LHCN-M2 (cell line): ENCODE data around the gene MTF1. TPM values are rescaled to one million over a fixed set of nuclear protein-coding genes. Genes with fewer than 3 reads are reported as not detected.

Source experiments
- DNase-seq: peaks from one replicate; pipeline ENCODE4 v3.0.0-alpha.2; 2012; ENCODE audit warnings: low read depth
- total RNA-seq: library from RNA; depleted of rRNA; stranded (reverse); fragments of >200 nt; gene quantifications from 2 replicates; pipeline ENCODE4 v1.2.3, GENCODE V29; 2014

The MTF1 gene
- total RNA-seq, 1 experiment from 2014 or later = 2.1 TPM

- DNase-seq = no peak
These were observed 9.1 kb upstream of the MTF1 start for GRCh38 chr1:37868466-37868865.

GRCh38 chr1:37867784-37868183, 8.4 kb upstream of the MTF1 start:
- no peak for DNase-seq

GRCh38 chr1:37866491-37866890, 7.1 kb upstream of the MTF1 start:
- DNase-seq = no peak

GRCh38 chr1:37865348-37866120, 6.1 kb upstream of the MTF1 start:
- peak; percentile 55 for DNase-seq

DNA sequence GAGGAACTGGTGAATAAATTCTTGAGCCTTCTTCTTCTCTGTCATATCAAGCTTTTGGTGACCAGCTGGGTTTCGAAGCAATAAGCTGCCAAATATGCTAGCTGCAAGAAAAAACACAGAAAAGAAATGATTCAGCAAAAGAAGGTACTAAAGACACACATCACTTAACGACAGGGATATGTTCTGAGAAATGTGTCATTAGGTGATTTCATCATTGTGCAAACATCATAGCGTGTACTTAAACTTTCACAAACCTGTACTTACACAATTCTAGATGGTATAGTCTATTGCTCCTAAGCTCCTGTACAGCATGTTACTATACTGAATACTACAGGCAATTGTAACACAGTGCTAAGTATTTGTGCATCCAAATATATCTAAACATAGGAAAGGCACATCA, 2.9 kb upstream of the MTF1 start:
- no peak for DNase-seq

- no peak for DNase-seq
These were observed 1.8 kb upstream of the MTF1 start for GRCh38 chr1:37861151-37861550.

GRCh38 chr1:37860346-37860666, 914 bp upstream of the MTF1 start:
- DNase-seq = no peak

DNA sequence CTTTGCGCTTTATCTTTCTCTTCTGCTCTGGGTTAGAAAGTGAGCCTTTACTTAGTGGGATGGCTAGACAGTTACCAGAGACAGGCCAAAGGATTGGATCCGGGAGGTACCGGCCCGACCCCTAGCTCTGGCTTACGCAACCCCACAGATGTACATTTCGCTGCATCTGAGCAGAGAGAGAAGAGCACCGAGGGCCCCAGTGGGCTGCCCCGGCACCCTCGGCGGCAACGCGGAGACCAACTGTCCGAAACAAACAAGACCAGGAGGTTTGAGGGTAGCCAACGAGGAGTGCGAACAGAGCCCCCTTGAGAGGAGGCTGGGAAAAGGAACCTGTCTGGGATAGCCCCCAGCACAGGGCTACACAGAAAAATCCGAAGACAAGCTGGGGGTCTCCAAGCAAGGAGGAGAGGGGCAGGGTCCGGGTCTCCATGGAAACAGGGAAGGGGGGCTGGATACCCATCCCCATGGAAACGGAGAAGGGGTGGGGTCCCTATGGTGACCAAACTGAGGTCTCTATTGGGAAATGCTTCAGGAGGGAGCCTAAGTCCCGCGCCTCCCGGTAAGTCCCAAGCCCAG, 373 bp downstream of the MTF1 start:
- DNase-seq = peak; percentile 15

DNA sequence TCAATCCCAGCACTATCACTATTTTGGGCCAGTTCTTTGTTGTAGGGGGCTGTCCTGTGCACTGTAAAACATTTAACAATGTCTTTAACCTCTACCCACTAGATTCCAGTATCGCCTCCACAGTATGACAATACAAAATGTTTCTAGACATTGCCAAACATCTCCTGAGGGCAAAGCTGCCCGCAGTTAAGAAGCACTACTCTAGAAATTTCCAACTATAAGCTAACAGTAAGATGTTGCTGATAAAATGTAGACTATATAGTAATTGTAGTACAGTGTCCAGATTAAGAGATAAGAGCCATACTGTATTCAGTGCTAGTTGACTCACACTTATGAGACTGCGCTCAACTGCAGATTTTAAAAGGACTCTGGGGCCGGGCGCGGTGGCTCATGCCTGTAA, 5.0 kb downstream of the MTF1 start:
- DNase-seq = no peak

GRCh38 chr1:37853157-37853556, 6.2 kb downstream of the MTF1 start:
- DNase-seq = no peak

- peak; percentile 32 for DNase-seq
These were observed 7.6 kb downstream of the MTF1 start for GRCh38 chr1:37851782-37852210.

DNA sequence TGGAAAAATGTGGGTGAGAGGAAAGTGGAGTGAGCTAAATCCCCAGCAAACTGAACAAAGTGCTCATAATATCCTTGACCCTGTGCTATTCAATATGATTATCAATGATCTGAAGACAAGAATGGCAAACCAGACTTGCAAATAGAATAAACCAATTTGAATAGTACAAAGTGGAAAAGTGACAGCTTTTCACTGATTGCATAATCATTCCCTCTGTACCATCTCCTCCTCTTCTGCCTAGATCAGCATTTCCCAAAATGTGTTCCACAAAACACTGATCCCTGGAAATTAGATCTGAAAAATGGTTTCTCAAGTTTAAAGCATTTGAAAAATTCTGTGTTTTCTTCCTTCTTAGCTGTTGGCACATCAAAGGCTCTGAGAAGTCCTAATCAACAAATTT, 8.1 kb downstream of the MTF1 start:
- DNase-seq = no peak

GRCh38 chr1:37850352-37850955, 8.9 kb downstream of the MTF1 start:
- DNase-seq = peak; percentile 50

DNA sequence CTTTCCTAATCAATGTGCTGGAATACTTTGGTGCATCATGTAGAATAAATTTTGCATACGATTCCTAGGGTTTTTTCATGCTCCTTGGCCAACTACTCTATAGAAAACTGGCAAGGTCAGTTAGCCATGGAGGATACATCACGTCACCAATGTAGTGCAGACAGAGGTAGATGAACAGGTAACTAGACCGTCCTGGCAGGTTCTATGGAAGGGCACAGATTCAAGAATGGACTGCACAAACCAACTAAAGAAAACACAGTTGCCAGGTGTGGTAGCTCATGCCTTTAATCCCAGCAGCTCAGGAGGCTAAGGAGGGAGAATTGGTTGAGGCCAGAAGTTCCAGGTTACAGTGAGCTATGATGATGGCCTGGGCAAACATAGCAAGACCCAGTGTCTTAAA, 9.9 kb downstream of the MTF1 start:
- DNase-seq = no peak

DNA sequence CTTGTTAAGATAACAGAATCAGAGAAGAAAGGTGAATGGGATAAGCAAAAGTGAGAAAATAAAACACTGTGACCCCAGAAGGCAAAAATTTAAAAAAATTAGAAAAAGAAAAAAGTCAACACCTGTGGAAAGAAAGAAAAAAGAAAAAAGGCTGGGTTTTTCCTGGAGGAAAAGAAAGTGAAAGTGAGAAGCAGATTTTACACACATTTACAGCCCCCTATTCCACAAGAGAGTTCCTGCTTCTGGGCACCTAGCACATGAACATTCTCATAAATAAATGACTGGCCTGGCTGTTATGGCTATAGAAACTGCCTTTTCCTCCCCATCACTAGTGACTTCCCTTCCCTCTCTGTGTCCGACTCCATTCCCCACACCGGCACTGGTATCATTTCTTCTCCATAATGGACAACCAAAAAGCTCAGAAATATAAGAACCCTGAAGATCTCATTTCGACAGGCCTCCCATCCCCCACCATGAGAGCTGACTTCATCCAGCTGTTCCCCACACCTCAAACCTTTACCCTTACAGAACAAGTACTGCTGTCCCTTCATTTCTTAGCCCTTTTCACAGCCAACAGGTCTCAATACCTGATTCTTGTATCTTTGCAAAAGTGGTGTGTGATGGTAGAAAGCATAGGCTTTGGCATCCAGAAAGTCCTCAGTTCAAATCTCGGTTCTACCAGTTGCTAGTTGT, 12.6 kb downstream of the MTF1 start:
- DNase-seq = no peak

DNA sequence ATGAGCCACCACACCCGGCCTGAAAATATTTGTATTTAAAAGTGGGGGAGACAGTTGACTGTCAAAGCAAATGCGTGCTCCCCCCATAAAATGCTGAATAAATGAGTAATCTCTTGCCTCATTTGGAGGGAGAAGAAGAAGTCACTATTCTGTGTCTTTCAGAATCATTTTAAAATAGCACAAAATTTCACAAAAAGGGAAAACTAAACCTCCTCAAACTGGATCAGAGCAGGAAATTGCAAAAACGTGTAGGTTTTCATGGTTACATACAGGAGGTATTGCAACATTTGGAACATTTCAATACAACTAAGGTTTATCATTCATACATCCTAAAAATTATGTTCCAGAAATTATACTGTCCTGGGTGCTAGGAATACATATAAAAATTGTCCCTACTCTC, 13.6 kb downstream of the MTF1 start:
- no peak for DNase-seq

DNA sequence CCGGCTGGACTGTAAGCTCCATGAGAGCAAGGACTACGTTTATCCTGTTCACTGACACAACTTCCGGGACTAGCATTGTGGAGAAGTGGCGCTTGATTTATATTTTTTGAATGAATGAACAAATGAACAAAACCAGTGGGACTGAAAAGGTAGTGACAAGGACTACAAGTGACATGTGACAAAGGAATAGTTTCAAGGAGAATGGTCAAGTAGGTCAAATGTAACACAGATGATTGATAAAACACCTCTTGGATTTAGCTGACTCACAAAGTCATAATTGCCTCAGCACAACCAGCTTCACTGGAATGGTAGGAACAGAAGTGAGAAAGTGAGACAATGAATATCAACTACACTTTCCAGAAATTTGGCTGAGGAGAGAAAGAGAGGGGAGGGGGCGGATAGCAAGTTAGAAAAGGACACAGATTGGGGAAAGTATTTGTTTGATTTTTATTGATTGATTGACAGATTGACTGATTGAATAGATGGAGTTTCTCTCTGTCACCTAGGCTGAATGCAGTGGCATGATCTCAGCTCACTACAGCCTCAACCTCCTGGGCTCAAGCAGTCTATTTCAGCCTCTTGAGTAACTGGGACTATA, 14.2 kb downstream of the MTF1 start:
- DNase-seq = no peak

DNA sequence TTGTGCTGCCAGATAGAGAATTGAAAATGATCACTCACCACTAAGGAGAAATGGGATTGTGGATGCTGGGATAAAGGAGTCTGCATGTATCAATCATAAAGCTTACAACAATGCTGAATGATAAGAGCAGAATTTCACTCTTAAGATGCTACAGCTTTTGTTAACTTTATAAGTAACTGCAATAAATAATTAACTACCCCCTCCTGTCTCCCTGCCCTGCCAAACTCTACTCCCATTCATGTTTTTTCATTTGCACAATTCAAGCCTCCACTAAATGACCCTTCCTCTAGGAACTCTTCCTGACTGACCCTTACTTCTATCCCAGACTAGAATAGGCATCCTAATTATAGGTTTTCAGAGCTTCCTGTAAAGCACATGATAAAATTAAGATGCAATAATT, 14.9 kb downstream of the MTF1 start:
- DNase-seq = no peak

DNA sequence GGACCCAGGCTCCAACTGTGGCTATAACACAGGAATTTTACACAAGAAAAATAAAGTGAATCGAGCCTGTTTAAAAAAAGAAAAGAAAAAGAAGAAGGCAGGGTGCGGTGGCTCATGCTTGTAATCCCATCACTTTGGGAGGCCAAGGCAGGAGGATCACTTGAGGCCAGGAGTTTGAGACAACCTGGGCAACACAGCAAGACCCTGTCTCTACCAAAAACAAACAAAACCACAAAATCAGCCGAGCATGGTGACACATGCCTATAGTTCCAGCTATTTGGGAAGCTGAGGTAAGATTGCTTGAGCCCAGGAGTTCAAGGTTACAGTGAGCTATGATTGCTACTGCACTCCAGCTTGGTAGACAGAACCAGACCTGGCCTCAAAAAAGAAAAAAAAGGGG, 17.7 kb downstream of the MTF1 start:
- no peak for DNase-seq

GRCh38 chr1:37840711-37841110, 18.7 kb downstream of the MTF1 start:
- DNase-seq = no peak

DNA sequence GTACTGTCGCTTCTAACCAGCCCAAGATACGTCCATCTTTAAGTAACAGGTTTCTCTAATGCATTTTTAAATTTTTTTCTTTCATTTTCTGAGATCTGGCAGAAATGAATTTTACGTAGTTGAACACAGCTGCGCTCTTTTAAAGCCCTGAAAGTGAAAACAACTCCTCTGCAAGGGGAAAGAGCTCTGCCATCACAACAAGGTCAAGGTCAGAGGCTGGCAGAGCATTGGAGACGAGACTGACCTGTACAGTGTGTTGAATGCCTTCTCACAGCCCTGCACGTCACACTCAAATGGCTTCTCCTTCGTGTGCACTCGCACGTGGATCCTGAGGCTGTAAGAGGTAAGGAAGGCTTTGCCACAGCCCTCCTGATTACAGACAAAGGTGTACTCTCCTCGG, 19.7 kb downstream of the MTF1 start:
- DNase-seq = no peak

DNA sequence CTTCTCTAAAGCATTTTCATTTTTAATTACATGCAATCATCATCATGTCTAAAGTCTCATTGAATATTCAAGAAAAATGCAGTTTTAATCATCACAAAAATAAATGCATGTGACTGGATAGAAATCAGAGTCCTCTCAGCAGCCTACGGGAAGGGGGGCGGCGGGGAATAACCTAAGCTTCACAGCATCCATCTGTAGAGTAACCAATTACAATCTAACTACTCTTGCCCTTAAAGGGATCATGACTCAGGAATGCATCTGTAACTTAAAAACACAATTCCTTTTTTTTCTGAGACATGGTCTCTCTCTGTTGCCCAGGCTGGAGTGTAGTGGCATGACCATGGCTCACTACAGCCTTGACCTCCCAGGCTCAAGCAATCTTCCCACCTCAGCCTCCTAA, 22.6 kb downstream of the MTF1 start:
- no peak for DNase-seq
